Stimulated activated CD4-positive, alpha-beta T cell treated with anti-CD3 and anti-CD28 coated beads, Interleukin-4, amount 100 ng/mL, for 4 hours (primary cell): ENCODE measurements around the gene CLCN6.
"Not testable (repeated sequence)": the region's sequence is repeated elsewhere in the genome, so short reads cannot be mapped to it uniquely, and the experiment has no call there.

Experiments
- DNase-seq, 2 experiments: peaks; one replicate each; pipeline ENCODE4 v3.0.0-alpha.2; 2020

The CLCN6 gene

GRCh38 chr1:11795238-11795890 is 10.6 kb upstream of the CLCN6 start:
- DNase-seq = no peak

DNA sequence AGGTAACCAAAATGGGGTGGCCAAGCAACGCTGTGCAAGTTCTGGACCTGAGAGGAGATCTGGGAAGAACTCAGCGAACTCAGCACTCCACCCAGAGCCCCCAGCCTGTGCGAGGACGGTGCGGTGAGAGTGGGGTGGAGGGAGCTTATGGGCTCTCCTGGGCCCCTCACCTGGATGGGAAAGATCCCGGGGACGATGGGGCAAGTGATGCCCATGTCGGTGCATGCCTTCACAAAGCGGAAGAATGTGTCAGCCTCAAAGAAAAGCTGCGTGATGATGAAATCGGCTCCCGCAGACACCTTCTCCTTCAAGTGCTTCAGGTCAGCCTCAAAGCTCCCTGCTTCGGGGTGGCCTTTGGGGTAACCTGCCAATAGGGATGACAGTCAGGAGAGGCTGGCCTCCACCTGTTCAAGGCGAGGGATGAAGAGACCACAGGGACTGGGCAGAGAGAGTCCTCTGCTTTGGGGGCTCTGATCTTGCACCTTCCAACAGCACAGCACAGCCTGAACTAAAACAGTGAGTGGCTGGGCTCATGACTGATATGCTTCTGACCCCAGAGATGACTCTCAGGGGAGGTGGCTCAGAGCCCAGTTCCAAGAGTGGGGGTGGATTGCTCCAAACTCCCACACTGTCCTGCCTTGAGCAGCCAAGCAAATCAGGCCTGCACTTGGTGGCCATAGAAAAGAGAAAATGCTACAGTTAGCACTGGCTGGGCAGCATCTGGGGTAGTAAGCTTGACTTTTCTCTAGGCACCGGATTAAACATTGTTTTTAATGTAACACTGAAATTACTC is 9.8 kb upstream of the CLCN6 start:
- DNase-seq = no peak

DNA sequence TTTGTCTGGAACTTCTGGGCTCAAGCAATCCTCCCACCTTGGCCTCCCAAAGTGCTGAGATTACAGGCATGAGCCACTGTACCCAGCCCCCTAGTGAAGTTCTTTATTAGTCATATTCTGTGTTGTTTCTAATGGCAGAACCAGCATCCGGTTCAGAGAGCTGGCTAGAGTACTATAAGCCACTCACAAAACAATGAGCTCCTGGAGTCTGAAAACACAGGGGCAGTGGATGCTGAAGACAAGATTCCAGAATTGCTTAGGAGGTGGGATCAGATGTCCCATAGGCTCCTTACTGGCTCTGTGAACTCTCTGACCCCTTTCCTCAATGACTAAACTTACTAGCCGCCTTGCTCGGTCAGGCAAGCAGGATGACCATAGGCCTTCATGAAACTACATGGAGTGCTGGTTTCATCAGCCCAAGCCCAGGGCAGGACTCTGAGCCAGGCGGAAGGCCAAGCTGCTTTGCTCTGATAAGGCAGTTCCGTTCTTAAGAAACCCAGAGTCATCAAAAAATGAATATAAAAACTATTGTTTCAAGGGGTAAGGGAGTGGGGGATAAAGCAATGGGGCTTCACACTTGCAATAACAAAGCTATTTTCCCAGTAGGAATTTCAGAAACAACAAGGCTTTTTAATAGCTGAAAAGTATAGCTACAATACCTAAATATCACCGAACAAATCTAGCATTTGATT is 8.3 kb upstream of the CLCN6 start:
- no peak for DNase-seq

DNA sequence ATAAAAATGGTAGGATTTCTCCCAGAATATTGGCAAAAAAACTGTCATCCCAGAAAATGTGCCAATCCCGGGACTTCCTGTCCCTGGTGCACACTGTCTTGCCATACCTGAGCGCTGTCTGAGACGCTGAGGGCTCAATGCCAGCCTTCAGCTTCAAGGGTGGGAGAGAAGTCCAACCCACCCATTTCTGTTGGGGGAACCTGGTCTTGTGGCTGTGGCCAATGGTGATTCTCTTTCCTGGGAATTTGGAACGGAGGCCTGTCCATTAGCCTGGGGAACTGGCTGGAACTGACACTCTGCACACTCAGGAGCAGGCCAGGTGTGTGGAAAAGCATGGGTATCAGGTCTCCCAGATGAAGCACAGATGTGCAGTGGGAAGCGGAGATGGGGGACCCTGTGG is 6.9 kb upstream of the CLCN6 start:
- no peak for DNase-seq

- no peak for DNase-seq
These were observed 6.1 kb upstream of the CLCN6 start for GRCh38 chr1:11799896-11800295.

DNA sequence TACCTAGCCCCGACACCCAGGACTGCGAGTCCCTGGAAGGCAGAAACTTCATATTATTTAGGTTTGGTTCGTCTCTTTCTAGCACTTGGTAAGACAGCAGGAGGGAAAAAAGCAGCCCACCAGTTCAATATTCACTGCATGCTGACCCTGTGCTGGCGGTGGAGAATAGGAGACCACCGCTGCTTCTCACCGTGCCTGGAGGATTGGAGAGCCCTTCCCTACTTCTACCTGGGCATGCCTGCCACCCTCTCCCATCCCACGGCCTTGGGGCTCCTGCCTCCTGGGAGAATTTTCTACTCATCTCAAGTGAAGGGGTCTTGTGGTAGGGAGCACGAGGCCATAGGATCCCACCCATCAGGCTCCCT is 5.6 kb upstream of the CLCN6 start:
- no peak for DNase-seq

DNA sequence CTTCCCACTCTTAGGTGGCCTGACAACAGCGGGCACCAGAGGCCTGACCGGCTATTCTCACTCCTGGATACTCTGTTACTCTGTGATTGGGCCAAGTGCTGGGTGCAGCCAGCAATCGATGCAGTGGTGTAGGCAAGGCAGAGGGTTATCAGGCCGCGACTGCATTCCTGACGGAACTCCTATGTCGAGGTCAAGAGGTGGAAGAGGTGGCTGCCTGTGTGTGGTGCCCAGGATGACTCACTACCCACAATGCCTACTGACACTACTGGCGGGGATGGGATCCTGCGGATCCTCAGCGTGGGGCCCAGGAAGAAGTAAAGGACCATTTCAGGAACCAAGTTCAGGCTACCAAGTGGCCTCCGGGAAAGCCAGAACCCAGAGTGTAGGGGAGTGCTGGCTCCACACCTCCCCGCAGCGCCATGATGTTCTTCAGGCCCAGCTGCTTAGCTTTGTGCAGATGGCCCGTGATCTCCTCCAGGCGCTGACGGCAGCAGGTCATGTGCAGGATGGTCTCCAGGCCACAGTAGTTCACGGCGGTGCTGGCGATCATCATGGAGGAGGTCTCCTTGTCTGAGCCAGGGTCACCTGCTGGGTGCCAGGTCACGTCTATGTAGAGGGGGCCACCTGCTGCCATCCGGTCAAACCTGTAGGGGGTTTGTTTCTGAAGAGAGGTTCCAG is 5.1 kb upstream of the CLCN6 start:
- DNase-seq = no peak

DNA sequence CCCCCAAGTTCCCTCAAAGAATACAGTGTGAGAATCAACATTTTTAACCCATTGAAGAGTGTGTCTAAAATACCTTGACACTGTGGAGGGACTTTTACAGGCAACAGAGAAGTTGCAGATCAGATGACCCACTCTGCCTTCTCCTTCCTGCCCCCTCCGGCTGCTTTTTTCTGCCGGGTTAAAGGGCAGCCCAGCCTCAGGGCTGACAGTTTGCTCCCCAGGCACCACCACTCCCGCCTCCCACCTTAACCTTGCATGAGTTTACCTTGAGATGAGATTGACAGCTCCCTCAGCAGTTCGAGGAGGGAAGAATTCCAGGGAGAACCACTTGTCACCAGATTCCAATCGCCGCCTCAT is 3.4 kb upstream of the CLCN6 start:
- DNase-seq = no peak

DNA sequence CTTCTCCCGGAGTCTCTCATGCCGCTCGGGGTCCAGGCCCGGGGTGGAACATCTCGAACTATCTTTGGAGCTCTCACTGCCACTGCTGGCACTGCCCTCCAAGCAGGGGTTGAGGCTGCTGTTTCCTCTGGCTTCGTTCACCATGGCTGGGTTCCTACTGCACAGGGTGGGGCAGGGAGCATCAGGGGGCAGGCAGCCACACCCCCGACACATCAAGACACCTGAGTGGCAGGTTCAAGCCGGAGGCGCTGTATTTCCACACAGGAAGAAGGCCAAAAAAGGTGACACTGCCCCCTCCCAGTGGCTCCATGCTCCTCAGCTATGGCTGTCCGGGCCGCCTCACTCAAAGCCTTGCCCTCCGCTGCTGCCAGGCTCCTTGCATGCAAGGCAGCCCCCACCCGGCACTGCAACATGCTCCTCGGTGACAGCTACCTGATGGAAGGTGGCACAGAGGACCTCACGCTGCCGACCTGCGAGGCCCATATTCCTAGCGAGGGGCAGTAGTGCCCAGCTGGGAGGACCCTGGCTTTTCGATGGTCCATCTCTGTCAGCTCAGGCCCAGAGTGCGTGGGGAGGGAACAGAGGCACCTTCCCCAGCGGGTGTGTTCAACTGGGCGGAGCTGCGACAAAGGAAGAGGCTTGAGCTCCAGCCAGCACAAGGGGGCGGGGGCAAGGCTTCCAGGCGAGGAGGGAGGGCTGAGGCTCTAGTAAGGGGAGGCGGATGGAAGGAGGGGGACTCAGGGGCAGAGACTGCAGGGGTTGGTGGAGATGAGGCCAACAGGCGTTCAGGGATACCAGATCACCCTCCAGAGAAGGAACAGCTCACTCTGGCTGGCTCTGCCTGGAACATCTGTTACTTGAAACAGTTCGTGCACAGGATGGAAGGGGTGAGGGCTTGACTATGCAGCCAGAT is 2.8 kb upstream of the CLCN6 start:
- peak; percentile 63 to 69 for DNase-seq

DNA sequence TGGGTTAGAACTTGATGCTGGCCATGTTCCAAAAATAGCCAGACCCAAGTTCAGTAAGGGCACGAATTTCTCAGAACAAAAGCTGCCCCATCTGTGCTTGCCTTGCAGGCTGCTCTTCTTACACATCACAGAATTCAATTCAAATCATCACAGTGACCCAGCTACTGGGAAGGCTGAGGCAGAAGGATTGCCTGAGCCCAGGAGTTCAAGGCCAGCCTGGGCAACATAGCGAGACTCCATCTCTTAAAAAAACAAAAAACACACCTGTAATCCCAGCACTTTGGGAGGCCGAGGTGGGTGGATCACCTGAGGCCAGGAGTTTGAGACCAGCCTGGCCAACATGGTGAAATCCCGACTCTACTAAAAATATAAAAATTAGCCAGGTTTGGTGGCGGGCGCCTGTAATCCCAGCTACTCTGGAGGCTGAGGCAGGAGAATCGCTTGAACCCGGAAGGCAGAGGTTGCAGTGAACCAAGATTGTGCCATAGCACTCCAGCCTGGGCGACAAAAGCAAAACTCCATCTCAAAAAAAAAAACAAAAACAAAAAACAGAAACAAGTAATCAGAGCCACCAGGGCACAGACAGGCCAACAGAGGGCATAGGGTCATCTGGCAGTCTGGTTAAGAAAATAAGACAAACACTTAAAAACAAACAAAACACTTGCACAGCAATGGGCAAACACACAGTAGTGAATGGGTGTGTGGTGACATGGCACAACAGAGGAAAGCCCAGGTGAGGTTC is 1.9 kb upstream of the CLCN6 start:
- not testable (repeated sequence) for DNase-seq

GRCh38 chr1:11804666-11805421 is 1.1 kb upstream of the CLCN6 start:
- peak; percentile 23 to 45 for DNase-seq

- DNase-seq = no peak
These were observed 431 bp downstream of the CLCN6 start for GRCh38 chr1:11806307-11806936.

DNA sequence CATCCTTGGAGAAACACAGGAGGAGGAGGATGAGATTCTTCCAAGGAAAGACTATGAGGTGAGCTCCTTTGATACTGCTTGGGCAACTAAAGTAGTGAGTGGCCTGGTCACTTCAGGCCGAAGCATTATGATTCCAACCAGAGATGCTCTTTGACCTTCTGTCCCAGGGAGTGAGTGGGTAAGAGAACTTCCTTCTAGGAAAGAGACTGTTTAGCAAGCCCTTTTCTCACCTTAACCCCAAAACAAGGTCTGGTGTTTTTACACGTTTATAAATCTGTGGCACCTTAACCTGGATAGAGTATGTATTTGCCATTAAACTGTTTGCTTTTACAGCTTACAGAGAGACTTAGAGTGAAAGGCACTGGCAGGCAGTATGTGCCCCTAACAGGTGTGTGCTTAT is 1.1 kb downstream of the CLCN6 start:
- no peak for DNase-seq

DNA sequence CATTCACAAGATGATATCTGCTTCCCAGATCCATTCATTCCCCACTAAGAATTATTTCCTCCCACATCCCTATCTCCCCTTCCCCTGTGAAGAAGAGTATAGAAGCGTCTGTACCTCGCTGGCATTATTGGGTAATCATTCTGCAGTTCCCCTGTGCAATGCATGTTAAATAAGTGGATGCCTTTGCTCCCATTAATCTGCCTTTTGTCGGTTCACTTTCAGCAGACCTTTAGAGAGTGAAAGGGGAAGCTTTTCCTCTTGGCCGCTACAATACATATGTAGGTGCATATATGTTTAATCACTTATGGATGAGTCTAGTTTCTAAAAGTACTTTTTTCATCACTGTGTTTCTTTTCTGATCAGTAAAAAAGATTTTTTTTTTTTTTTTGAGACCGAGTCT is 7.0 kb downstream of the CLCN6 start:
- DNase-seq = no peak

DNA sequence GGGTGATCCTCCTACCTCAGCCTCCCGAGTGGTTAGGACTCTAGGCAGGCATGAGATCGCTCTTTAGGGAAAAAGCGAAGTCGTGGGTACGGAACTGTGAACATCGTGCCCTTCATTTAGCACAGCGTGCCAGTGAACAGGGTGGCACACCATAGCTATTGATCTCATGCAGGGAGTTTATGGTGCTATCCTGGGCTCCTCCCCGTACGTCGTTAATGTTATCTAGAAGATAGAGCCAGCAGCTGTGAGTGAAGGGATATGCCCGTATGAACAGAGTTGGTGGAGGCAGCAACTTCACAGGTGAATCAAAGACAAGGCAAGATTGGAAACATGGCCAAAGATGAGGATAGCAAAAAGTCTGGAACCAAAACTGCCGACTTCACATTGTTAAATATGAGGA is 11.2 kb downstream of the CLCN6 start:
- DNase-seq = no peak

GRCh38 chr1:11822091-11822490 is 16.1 kb downstream of the CLCN6 start:
- DNase-seq = no peak

GRCh38 chr1:11823366-11824137 is 17.6 kb downstream of the CLCN6 start:
- no peak for DNase-seq

GRCh38 chr1:11825131-11825530 is 19.1 kb downstream of the CLCN6 start:
- no peak for DNase-seq

DNA sequence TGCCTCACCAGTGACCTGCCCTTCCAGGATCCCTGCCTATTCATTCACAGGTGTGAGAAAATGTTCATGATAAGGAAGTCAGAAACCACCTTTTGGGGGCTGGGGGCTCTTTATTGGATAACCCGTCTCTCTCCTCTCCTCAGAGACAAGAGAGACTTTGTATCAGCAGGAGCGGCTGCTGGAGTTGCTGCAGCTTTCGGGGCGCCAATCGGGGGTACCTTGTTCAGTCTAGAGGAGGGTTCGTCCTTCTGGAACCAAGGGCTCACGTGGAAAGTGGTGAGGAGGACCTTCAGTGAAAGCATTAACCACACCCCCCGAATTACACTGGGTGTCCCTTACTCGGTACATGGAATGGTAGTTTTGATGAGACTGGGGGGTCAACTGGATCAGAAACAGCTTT is 21.0 kb downstream of the CLCN6 start:
- no peak for DNase-seq

- no peak for DNase-seq
These were observed 22.5 kb downstream of the CLCN6 start for GRCh38 chr1:11828511-11828910.
